ENCODE results near the gene CHMP4B.
"Not testable (repeated sequence)": the region's sequence is repeated elsewhere in the genome, so short reads cannot be mapped to it uniquely, and the experiment has no call there.

The CHMP4B gene

DNA sequence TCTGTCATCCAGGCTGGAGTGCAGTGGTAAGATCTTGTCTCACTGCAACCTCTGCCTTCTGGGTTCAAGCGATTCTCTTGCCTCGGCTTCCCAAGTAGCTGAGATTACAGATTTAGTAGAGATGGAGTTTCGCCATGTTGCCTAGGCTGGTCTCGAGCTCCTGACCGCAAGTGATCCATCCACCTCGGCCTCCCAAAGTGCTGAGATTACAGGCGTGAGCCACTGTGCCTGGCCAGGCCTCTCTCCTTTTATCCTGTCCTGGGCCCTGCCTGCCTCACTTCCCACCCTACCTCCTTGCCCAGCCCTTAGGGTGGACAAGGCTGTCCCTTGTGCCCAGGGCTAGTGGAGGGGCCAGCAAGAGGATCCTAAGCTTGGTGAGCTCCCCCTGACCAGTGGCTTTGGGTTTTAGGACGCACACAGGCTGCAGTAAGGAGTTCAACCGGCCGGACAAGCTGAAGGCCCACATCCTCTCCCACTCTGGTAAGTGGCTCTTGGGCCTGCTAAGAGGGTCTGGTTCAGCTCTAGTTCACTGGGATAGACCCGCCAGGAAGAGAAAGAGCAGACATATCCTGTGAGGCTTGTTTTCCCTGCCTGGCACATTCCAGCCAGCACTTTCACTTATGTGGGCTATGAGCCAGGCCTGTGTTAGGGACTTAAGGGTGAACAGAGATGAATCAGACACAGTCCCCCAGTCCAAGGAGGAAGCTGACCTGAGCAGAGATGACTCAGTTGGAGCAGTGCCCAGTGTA is 21.9 kb upstream of the CHMP4B start:
- no peak overlapping the region for H3K4me3 ChIP-seq (ENCODE audit: low read depth, low read length)

GRCh38 chr20:33789858-33790182 is 21.3 kb upstream of the CHMP4B start:
- no peak overlapping the region for H3K4me3 ChIP-seq (ENCODE audit: low read depth, low read length)

- no peak overlapping the region for H3K4me3 ChIP-seq (ENCODE audit: low read depth, low read length)
Measured at GRCh38 chr20:33790566-33790965, 20.6 kb upstream of the CHMP4B start.

DNA sequence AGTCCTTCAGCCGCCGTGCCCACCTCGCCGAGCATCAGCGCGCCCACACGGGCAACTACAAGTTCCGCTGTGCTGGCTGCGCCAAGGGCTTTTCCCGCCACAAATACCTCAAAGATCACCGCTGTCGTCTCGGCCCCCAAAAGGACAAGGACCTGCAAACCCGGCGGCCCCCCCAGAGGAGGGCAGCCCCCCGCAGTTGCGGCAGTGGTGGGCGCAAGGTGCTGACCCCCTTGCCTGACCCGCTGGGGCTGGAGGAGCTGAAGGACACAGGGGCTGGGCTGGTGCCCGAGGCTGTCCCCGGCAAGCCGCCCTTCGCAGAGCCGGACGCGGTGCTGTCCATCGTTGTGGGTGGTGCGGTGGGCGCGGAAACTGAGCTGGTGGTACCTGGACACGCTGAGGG is 20.1 kb upstream of the CHMP4B start:
- H3K4me3 ChIP-seq (ENCODE audit: low read depth, low read length), result no peak overlapping the region

DNA sequence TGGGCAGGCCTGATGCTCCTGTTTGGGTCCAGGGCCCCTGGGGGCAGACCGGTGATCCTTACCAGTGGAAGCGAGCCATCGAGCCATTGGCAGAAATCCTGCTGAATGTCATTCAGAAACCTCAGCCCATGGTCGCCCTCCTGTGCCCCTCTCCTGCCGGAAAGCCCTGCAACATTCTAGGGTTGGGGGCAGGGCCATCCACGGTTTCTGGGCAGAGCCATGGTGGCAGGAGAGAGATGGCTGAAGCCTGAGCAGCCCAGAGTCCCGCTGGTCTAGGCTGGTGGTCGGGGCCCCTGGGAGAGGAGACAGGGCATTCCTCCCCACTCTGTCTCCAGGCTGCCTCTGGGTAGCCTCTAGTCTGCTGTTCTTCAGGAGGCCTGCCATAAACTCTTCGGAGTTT is 19.6 kb upstream of the CHMP4B start:
- no peak overlapping the region for H3K4me3 ChIP-seq (ENCODE audit: low read depth, low read length)

GRCh38 chr20:33791959-33792597 is 19.1 kb upstream of the CHMP4B start:
- H3K4me3 ChIP-seq (ENCODE audit: low read depth, low read length), result no peak overlapping the region

DNA sequence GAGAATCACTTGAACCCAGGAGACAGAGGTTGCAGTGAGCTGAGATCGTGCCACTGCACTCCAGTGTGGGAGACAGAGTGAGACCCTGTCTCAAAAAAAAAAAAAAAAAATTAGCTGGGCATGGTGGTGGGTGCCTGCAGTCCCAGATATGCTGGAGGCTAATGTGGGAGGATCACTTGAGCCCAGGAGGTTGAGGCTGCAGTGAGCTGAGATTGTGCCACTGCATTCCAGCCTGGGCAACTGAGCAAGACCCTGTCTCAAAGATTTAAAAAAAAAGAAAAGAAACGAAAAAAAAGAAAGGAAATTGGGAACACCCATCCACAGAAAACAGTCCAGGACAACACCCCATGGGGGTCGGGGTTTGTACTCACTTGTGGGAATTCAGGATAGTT is 18.6 kb upstream of the CHMP4B start:
- H3K4me3 ChIP-seq (ENCODE audit: low read depth, low read length), result not testable (repeated sequence)

- no peak overlapping the region for H3K4me3 ChIP-seq (ENCODE audit: low read depth, low read length)
Measured at GRCh38 chr20:33793011-33793931, 17.9 kb upstream of the CHMP4B start.

DNA sequence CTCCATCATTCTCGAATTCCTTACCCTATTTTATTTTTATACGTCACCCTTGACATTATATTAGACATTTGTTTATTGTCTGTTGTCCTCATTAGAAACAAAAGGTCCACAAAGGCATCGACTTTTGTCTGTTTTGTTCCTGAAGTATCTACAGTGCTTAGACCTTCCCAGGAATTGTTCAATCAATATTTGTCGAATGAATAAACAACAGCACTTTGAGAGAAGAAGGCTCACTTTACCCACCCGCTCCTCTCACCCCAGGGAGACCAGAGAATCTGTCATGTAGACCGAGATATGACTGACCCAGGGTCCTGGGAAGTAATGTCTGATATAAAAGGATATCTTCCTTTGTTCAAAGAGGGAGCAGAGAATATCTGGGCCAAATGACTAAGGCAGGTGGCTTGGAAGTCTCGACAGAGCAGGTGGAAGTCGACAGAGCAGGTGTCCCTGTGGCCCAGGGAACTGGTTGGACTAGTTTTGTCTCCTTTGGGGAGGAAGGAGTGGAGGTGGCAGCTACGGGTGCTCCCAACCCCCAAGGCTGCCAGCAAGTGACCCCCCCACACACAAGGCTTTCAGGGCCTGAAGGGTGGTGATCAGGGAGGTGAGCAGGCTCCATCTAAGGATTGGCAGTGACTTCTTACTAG is 14.8 kb upstream of the CHMP4B start:
- H3K4me3 ChIP-seq (ENCODE audit: low read depth, low read length), result no peak overlapping the region

- no peak overlapping the region for H3K4me3 ChIP-seq (ENCODE audit: low read depth, low read length)
Measured at GRCh38 chr20:33796907-33797544, 14.1 kb upstream of the CHMP4B start.

DNA sequence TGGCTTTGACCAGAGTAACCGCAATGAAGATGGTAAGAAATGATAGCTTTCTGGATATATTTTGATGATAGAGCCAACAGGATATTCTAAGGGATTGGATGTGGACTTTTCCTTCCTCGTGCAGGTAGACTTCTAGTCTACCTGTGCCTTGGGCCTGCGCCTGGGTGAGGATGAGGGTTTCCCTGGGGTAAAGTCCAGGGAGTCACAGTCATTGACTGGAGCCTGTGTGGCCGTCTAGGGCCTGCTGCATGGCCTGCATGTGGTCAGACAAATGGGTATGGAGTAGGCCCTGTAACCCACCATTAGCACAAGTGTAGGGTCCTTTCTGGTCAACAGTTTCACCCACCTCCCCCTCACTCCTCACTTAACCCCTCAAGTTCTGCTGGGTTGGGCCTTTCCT is 12.7 kb upstream of the CHMP4B start:
- no peak overlapping the region for H3K4me3 ChIP-seq (ENCODE audit: low read depth, low read length)

DNA sequence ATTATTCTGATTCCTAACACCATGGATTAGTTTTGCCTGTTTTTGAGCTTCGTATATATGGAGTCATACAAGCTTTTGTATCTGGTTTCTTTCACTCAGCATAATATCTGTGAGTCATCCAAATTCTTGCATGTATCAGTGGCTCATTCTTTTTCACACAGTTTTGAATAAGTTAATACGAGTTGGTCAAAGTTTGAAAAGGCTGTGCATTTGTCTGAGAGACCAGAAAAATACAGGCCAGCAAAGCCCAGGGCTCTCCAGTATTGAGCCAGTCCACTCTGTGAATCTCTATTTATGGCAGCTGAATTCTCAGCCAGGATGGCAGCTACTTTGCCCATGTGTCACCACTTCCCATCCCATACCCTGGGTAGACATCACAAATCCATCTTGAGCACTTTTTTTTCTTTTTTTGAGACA is 7.2 kb upstream of the CHMP4B start:
- no peak overlapping the region for H3K4me3 ChIP-seq (ENCODE audit: low read depth, low read length)

GRCh38 chr20:33808388-33808787 is 2.8 kb upstream of the CHMP4B start:
- no peak overlapping the region for H3K4me3 ChIP-seq (ENCODE audit: low read depth, low read length)

DNA sequence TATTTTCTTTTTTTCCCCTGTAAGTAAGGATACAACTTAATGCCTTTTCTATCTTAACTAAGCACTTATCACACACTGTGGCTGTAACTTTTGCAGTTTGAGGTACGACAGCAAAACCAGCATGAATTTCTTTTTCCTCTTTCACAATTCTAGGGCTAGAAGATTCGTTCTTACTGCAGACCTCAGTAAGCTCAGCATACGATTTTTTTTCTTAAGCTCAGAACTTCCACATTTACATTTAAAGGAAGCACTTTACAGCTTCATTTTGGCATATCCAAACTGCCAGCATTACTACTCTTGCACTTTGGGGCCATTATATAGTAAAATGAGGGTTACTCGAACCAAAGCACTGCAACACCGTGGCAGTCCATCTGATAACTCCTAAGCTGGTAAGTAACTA is 889 bp upstream of the CHMP4B start:
- no peak overlapping the region for H3K4me3 ChIP-seq (ENCODE audit: low read depth, low read length)

DNA sequence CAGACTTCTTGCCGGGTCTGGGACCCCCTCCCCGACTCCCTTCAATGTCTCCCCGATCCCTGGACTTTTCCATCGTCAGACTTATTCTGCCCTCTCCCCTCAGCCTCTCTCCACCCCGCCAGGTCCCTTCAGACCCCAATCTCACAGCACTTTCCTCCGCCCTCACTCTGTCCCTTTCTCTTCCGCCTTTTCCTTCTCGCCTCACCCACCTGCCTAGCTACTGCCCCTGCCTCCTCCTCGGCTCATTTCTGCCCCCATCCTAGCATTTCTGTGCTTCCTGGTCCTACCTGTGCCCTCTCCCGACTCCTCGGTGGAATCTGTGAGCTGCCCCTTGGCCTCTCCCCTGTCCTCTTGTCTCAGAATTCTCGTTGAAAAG is 616 bp downstream of the CHMP4B start:
- peak overlapping the region; percentile 90 for H3K4me3 ChIP-seq (ENCODE audit: low read depth, low read length)

GRCh38 chr20:33812152-33812849 is 1.2 kb downstream of the CHMP4B start:
- peak overlapping the region; percentile 90 for H3K4me3 ChIP-seq (ENCODE audit: low read depth, low read length)

DNA sequence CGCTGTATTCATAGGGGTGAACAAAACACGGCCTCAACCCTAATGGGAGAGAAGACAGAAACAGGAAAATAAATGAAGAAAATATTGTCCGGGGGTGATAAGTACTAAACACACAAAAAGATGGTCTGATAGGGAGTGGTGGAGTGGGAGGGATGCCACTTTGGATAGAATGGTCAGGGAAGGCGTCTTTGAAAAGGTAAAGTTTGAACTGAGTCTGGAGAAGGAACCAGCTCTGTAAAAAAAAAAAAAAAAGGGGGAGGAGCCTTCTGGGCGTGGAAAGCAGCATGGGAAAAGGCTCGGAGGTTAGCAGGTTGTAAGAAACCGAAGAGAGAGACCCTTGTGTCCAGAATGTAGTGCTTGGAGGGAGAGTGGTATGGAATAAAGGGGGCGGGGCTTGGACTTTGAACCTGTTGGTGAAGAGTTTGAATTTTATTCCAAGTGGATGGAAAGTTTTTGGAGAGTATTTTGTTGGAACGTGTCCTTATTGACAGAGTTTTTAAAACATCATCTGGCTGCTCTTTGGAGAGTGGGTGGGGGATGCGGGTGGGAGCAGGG is 1.8 kb downstream of the CHMP4B start:
- peak overlapping the region; percentile 14 for H3K4me3 ChIP-seq (ENCODE audit: low read depth, low read length)

DNA sequence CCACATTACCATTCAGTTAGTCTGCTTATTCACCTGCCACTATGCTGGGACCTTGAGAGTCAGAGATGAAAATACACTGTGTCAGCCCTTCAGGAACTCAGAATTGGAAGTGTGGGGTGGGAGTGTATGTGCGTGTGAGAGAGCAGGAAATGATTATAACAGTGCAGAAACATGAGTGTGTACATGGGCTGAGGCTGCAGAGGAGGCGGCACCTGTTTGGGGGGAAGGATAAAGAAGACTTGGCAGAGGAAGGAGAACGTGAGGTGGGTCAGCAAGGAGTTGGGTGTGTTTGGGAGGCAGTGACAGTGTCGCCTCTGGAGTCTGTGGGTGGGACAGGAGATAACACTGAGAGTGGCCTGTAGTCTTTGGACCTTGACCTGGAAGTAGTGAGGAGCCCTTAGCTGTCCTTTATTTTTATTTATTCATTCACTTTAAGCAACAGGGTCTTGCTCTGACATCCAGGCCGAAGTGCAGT is 3.1 kb downstream of the CHMP4B start:
- no peak overlapping the region for H3K4me3 ChIP-seq (ENCODE audit: low read depth, low read length)

- no peak overlapping the region for H3K4me3 ChIP-seq (ENCODE audit: low read depth, low read length)
Measured at GRCh38 chr20:33815671-33816070, 4.5 kb downstream of the CHMP4B start.

DNA sequence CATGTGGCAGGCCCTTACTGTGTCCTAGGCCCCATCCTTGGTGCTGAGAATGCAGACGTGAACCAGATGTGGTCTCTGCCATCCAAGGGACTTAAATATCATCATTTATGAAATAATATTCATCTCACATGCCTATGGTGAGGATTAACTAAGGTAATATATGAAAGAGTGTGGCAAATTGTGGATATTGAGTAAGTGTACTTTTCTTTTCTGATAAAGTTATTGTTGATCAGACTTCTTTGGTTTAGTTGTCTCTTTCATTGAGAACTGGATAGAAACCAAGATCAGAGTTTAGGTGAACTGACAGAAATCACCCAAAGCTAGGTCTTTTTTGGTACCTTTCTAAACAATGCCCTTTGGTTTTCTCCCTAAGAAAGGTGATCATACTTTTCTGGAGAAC is 5.0 kb downstream of the CHMP4B start:
- H3K4me3 ChIP-seq (ENCODE audit: low read depth, low read length), result no peak overlapping the region
